ENCODE data around the gene LRRC31.
A peak's percentile ranks its signal among the peaks of the same experiment; 100 is the strongest.

LRRC31 gene

DNA sequence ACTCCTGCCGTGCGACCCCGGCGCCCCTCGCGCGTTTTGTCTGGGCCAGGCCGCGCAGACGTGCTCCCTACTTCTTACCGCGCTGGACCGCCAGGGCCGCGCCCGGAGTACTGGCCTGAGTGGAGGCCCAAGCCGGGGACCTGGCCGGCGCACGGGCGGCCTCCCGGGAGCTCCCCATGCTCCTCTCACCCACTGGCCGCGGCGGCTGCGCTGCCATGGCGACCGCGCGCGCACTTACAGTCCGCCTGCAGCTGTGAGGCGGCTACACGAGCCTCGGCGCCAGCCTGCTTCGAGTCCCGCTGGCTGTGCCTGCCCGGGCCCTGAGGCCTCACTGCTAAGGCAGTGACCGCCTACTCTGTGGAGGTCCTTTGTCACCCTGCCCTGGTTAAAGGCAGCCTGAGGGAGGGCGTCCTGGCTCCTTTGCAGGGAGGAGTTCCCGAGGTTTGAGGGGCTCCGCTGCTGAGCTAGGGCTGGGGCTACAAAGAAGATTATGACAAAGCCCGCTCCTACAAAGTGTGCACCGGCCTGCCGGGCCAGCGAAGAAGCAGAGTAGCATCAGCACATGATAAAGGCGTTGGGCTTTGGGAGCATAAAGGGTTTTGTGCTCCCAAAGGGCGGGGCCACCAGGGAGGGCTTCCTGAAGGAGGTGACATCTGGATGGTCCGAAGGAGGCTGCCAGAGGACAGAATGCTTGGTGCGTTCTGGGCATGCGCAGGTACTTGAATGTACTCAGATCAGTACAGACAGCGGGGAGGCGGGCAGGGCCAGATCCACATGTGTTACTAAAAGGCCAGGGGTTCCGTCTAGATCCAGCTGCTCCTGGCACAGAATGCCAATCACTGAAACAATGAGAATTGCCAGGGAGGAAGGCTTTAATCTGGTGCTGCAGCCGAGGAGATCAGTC is 57.2 kb downstream of the LRRC31 start, which contains the start of the genes LRRC34 and LRRIQ4:
Gene LRRC34 (minus strand): TSS at position 573 of the 904 bp plus-strand sequence. CDS start 356 bp downstream, at position 217.
Gene LRRIQ4 (plus strand): TSS at position 539 of the 904 bp plus-strand sequence. CDS start 9,052 bp downstream, outside the sequence.
- peak; percentile 79 for DNase-seq

GRCh38 chr3:169811631-169812331 is 58.0 kb downstream of the LRRC31 start:
- DNase-seq = peak; percentile 45

GRCh38 chr3:169809230-169809795 is 60.4 kb downstream of the LRRC31 start:
- no peak for DNase-seq

DNA sequence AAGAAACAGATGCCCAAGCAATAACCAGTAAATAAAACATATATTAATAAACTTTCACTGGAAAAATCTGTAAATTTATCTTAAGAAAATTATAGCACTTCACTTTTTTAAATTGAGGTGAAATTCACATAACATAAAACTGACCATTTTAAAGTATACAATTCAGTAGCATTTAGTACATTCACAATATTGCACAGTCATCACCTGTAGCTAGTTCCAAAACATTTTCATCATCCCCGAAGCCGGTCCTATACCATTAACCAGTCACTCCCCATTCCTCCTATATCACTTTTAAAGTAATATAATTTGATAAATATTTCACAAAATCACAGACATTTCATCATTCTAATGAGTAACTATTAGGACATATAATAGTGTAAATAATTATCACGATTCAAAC is 65.1 kb downstream of the LRRC31 start:
- no peak for DNase-seq

- DNase-seq = no peak
Observed at GRCh38 chr3:169792359-169792758, 77.4 kb downstream of the LRRC31 start.

DNA sequence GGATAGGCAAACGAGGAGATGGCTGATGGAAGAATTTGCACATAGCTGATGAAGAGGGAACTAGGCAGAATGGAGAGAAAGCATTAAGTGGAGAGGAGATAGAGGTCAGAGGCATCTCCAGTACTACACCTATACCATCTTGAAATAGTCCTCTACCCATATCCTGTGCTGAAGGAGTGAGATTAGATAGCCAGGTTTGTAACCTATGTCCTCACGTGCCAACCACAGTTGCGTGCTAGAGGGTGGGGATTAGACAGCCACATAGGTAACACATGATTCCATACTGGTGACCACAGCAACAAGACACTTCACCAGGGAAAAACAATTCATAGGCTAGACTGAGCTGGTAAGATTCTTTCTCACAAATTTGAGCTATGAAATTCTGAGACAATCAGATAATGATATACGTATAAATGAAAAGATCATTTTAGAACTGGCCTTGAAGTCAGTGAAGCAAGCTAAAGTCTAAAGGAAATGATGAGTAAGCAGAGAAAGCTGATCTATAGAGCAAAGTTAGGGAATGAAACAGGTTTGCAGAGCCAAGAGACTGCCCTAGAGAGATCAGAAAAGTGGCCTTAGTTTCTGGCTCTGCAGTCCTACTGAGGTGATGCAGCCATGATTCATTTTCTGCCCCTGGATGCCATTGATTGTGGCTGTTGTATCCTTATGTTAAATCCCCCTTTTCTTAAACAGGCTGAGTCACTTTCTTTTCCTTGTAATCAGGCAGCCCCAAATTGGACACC is 78.9 kb downstream of the LRRC31 start:
- DNase-seq = no peak

DNA sequence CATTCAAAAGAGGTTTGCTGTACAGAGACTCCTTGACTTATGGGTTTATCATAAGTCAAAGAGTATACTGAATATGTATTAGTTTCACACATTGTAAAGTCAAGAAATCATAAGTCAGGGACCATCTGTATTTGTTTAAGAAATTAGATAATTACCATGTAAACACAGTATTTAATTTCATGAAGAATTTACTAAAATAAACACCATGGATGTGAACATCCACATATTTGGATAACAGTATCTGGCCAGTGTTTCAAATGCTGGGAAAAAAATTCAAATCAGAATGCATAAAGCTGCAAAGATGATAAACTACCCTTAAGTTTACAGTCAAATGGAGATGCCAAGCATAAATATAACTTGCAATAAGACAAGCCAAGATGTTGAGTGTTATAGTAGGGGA is 79.5 kb downstream of the LRRC31 start:
- no peak for DNase-seq

Data from GDM1 (cell line).